OCI-M2 (cell line): ENCODE data around the gene CIB4.

ENCODE experiments used
- DNase-seq: peaks from one replicate; lab custom pipeline; 2025; ENCODE audit not compliant: unreplicated experiment; lab: John Stamatoyannopoulos, UW

The CIB4 gene

GRCh38 chr2:26623541-26624495, 17.3 kb downstream of the CIB4 start:
- DNase-seq = no peak

GRCh38 chr2:26621469-26622199, 19.5 kb downstream of the CIB4 start:
- no peak for DNase-seq

GRCh38 chr2:26620031-26620605, 21.0 kb downstream of the CIB4 start:
- no peak for DNase-seq

GRCh38 chr2:26619521-26619951, 21.6 kb downstream of the CIB4 start:
- DNase-seq = no peak

GRCh38 chr2:26619096-26619495, 22.1 kb downstream of the CIB4 start:
- DNase-seq = no peak

GRCh38 chr2:26618611-26619010, 22.6 kb downstream of the CIB4 start:
- DNase-seq = no peak

GRCh38 chr2:26617588-26618083, 23.5 kb downstream of the CIB4 start:
- DNase-seq = no peak

GRCh38 chr2:26616706-26617587, 24.2 kb downstream of the CIB4 start:
- DNase-seq = no peak

- DNase-seq = no peak
Observed at GRCh38 chr2:26615860-26616705, 25.1 kb downstream of the CIB4 start.

GRCh38 chr2:26615336-26615859, 25.8 kb downstream of the CIB4 start:
- no peak for DNase-seq

- no peak for DNase-seq
Observed at GRCh38 chr2:26614216-26615138, 26.7 kb downstream of the CIB4 start.

- DNase-seq = no peak
Observed at GRCh38 chr2:26613241-26614215, 27.6 kb downstream of the CIB4 start.

GRCh38 chr2:26612522-26613240, 28.5 kb downstream of the CIB4 start:
- DNase-seq = no peak

- no peak for DNase-seq
Observed at GRCh38 chr2:26612034-26612433, 29.1 kb downstream of the CIB4 start.

- DNase-seq = no peak
Observed at GRCh38 chr2:26610504-26611335, 30.4 kb downstream of the CIB4 start.

- no peak for DNase-seq
Observed at GRCh38 chr2:26609839-26610277, 31.3 kb downstream of the CIB4 start.
